Measurements from ENCODE around the gene HCAR2.
"Not testable (repeated sequence)": the region's sequence is repeated elsewhere in the genome, so short reads cannot be mapped to it uniquely, and the experiment has no call there.

HCAR2 gene

GRCh38 chr12:122703841-122704240 is 684 bp upstream of the HCAR2 start:
- not testable (repeated sequence) for H3K79me1 ChIP-seq (ENCODE audit: low read depth, low read length); H3K18ac ChIP-seq (ENCODE audit: low read length); H2BK12ac ChIP-seq (ENCODE audit: low read length); H2AK5ac ChIP-seq (ENCODE audit: low read depth, low read length); H3K27me3 ChIP-seq (ENCODE audit: control insufficient read depth in 3 of 3, insufficient read depth in 3 of 3, low read depth in 1 of 3, low read length in 3 of 3); H3K4ac ChIP-seq (ENCODE audit: low read length); H3K27ac ChIP-seq (replicated peaks; ENCODE audit: low read length); H3K9ac ChIP-seq (ENCODE audit: low read depth, low read length, poor library complexity); H3K4me3 ChIP-seq (ENCODE audit: low read length in 2 of 2); H4K8ac ChIP-seq (ENCODE audit: low read depth, low read length); H3K23ac ChIP-seq (ENCODE audit: low read depth, low read length, poor library complexity); H3K4me1 ChIP-seq (ENCODE audit: control insufficient read depth in 2 of 2, insufficient read depth in 1 of 2, low read depth in 1 of 2, low read length in 2 of 2); H3K14ac ChIP-seq (ENCODE audit: low read length); H4K91ac ChIP-seq (ENCODE audit: low read depth, low read length, poor library complexity); DNase-seq (ENCODE audit: low spot score); H3K4me2 ChIP-seq (ENCODE audit: insufficient read depth, low read length, poor library complexity, severe bottlenecking); H2BK5ac ChIP-seq (ENCODE audit: low read length); H3K36me3 ChIP-seq (replicated peaks in 1 of 2; ENCODE audit: control insufficient read depth in 2 of 2, insufficient read depth in 2 of 2, low read length in 2 of 2); H2AFZ ChIP-seq (ENCODE audit: low read length); H3K9me3 ChIP-seq (replicated peaks in 1 of 2; ENCODE audit: control insufficient read depth in 2 of 2, insufficient read depth in 1 of 2, low read depth in 1 of 2, low read length in 2 of 2); H2BK120ac ChIP-seq (ENCODE audit: low read depth, low read length); H2BK15ac ChIP-seq (ENCODE audit: low read length)
- WGBS, 2 donors (ENCODE audit: extremely low coverage in 2 of 2, insufficient read length in 2 of 2, insufficient replicate concordance in 1 of 2): no CpG with 5 or more reads among the region's 3 CpGs

DNA sequence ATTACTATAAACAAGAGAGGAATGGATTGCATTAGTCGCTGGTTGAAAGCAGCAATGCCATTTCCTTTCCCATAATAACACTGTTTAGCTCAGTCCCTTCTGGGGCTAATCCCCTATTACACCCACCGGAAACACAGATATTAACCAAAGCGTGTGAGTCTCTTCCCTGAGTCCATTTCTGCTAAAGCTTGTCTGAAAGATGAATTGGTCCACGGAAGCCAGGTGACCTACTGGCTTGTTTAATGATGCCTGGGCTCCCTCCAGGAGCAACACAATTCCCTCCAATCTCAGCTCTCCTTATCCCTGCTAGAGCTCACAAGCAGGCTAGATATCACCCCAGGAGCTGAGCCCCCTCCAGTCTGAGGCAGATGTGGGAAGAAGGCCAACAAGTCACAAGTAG is 1.7 kb downstream of the HCAR2 start:
- H2BK5ac ChIP-seq (ENCODE audit: low read length); H3K79me1 ChIP-seq (ENCODE audit: low read depth, low read length); H4K8ac ChIP-seq (ENCODE audit: low read depth, low read length); H2AK5ac ChIP-seq (ENCODE audit: low read depth, low read length); H3K4me3 ChIP-seq (ENCODE audit: low read length in 2 of 2); H2BK15ac ChIP-seq (ENCODE audit: low read length); H3K9me3 ChIP-seq (replicated peaks in 1 of 2; ENCODE audit: control insufficient read depth in 2 of 2, insufficient read depth in 1 of 2, low read depth in 1 of 2, low read length in 2 of 2); H4K91ac ChIP-seq (ENCODE audit: low read depth, low read length, poor library complexity); H3K27ac ChIP-seq (replicated peaks; ENCODE audit: low read length); H3K4me2 ChIP-seq (ENCODE audit: insufficient read depth, low read length, poor library complexity, severe bottlenecking); H2BK120ac ChIP-seq (ENCODE audit: low read depth, low read length); H3K4ac ChIP-seq (ENCODE audit: low read length); H3K14ac ChIP-seq (ENCODE audit: low read length); H2AFZ ChIP-seq (ENCODE audit: low read length); DNase-seq (ENCODE audit: low spot score); H3K18ac ChIP-seq (ENCODE audit: low read length); H3K27me3 ChIP-seq (ENCODE audit: control insufficient read depth in 3 of 3, insufficient read depth in 3 of 3, low read depth in 1 of 3, low read length in 3 of 3); H3K4me1 ChIP-seq (ENCODE audit: control insufficient read depth in 2 of 2, insufficient read depth in 1 of 2, low read depth in 1 of 2, low read length in 2 of 2); H3K23ac ChIP-seq (ENCODE audit: low read depth, low read length, poor library complexity); H2BK12ac ChIP-seq (ENCODE audit: low read length); H3K36me3 ChIP-seq (replicated peaks in 1 of 2; ENCODE audit: control insufficient read depth in 2 of 2, insufficient read depth in 2 of 2, low read length in 2 of 2); H3K9ac ChIP-seq (ENCODE audit: low read depth, low read length, poor library complexity): not testable (repeated sequence)
- no CpG with 5 or more reads among the region's 4 CpGs for WGBS, 2 donors (ENCODE audit: extremely low coverage in 2 of 2, insufficient read length in 2 of 2, insufficient replicate concordance in 1 of 2)

GRCh38 chr12:122700038-122700710 is 3.0 kb downstream of the HCAR2 start:
- not testable (repeated sequence) for H3K4me3 ChIP-seq (ENCODE audit: low read length in 2 of 2); H2AFZ ChIP-seq (ENCODE audit: low read length); H3K4me2 ChIP-seq (ENCODE audit: insufficient read depth, low read length, poor library complexity, severe bottlenecking); H3K27me3 ChIP-seq (ENCODE audit: control insufficient read depth in 3 of 3, insufficient read depth in 3 of 3, low read depth in 1 of 3, low read length in 3 of 3); H2AK5ac ChIP-seq (ENCODE audit: low read depth, low read length); H3K27ac ChIP-seq (replicated peaks; ENCODE audit: low read length); H3K9ac ChIP-seq (ENCODE audit: low read depth, low read length, poor library complexity); H2BK12ac ChIP-seq (ENCODE audit: low read length); DNase-seq (ENCODE audit: low spot score); H3K14ac ChIP-seq (ENCODE audit: low read length); H4K91ac ChIP-seq (ENCODE audit: low read depth, low read length, poor library complexity); H4K8ac ChIP-seq (ENCODE audit: low read depth, low read length); H3K4me1 ChIP-seq (ENCODE audit: control insufficient read depth in 2 of 2, insufficient read depth in 1 of 2, low read depth in 1 of 2, low read length in 2 of 2); H3K36me3 ChIP-seq (replicated peaks in 1 of 2; ENCODE audit: control insufficient read depth in 2 of 2, insufficient read depth in 2 of 2, low read length in 2 of 2); H3K23ac ChIP-seq (ENCODE audit: low read depth, low read length, poor library complexity); H3K79me1 ChIP-seq (ENCODE audit: low read depth, low read length); H2BK15ac ChIP-seq (ENCODE audit: low read length); H3K18ac ChIP-seq (ENCODE audit: low read length); H2BK5ac ChIP-seq (ENCODE audit: low read length); H3K4ac ChIP-seq (ENCODE audit: low read length); H2BK120ac ChIP-seq (ENCODE audit: low read depth, low read length); H3K9me3 ChIP-seq (replicated peaks in 1 of 2; ENCODE audit: control insufficient read depth in 2 of 2, insufficient read depth in 1 of 2, low read depth in 1 of 2, low read length in 2 of 2)
- no CpG with 5 or more reads among the region's 9 CpGs for WGBS, 2 donors (ENCODE audit: extremely low coverage in 2 of 2, insufficient read length in 2 of 2, insufficient replicate concordance in 1 of 2)

DNA sequence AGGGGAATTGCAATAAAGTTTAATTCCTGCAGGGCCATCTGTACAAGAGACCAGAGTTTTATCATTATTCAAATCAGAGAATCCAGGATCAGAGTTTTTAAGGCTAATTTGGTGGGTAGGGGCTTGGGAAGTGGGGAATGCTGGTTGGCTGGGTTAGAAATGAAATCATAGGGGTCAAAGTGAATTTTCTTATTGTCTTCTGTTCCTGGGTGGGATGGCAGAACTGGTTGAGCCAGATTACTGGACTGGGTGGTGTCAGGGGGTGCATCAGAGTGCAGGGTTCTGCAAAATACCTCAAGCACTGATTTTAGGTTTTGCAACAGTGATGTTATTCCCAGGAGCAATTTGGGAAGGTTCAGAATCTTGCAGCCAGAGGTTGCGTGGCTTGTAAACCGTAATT is 6.2 kb downstream of the HCAR2 start:
- H2BK12ac ChIP-seq (ENCODE audit: low read length); H3K27ac ChIP-seq (replicated peaks; ENCODE audit: low read length); H2BK120ac ChIP-seq (ENCODE audit: low read depth, low read length); H3K4me3 ChIP-seq (ENCODE audit: low read length in 2 of 2); H3K9me3 ChIP-seq (replicated peaks in 1 of 2; ENCODE audit: control insufficient read depth in 2 of 2, insufficient read depth in 1 of 2, low read depth in 1 of 2, low read length in 2 of 2); H2AFZ ChIP-seq (ENCODE audit: low read length); H3K36me3 ChIP-seq (replicated peaks in 1 of 2; ENCODE audit: control insufficient read depth in 2 of 2, insufficient read depth in 2 of 2, low read length in 2 of 2); H3K27me3 ChIP-seq (ENCODE audit: control insufficient read depth in 3 of 3, insufficient read depth in 3 of 3, low read depth in 1 of 3, low read length in 3 of 3); H3K9ac ChIP-seq (ENCODE audit: low read depth, low read length, poor library complexity); H3K18ac ChIP-seq (ENCODE audit: low read length); H3K23ac ChIP-seq (ENCODE audit: low read depth, low read length, poor library complexity); H3K4ac ChIP-seq (ENCODE audit: low read length); H2AK5ac ChIP-seq (ENCODE audit: low read depth, low read length); H2BK5ac ChIP-seq (ENCODE audit: low read length); H4K91ac ChIP-seq (ENCODE audit: low read depth, low read length, poor library complexity); H4K8ac ChIP-seq (ENCODE audit: low read depth, low read length); H3K4me1 ChIP-seq (ENCODE audit: control insufficient read depth in 2 of 2, insufficient read depth in 1 of 2, low read depth in 1 of 2, low read length in 2 of 2); H2BK15ac ChIP-seq (ENCODE audit: low read length); H3K4me2 ChIP-seq (ENCODE audit: insufficient read depth, low read length, poor library complexity, severe bottlenecking); DNase-seq (ENCODE audit: low spot score); H3K79me1 ChIP-seq (ENCODE audit: low read depth, low read length); H3K14ac ChIP-seq (ENCODE audit: low read length): not testable (repeated sequence)
- WGBS, 2 donors (ENCODE audit: extremely low coverage in 2 of 2, insufficient read length in 2 of 2, insufficient replicate concordance in 1 of 2): no CpG with 5 or more reads among the region's 2 CpGs
